Endothelial cell of umbilical vein (primary cell): ENCODE measurements around the gene ITGA3. TPM values are rescaled to one million over a fixed set of nuclear protein-coding genes. Genes with fewer than 3 reads are reported as not detected.

Source experiments
- BruUV-seq: library from RNA; stranded (reverse); fragments of 400-500 nt; replicated peaks from 2 replicates; lab custom pipeline; 2021; lab: Mats Ljungman, UMichigan
- CTCF ChIA-PET: fragments of 300-600, 350-600 bp; sonication (Branson Sonifier 250); formaldehyde crosslinking; loops from one replicate; lab custom pipeline; 2021; ENCODE audit warnings: antibody characterized with exemption, inconsistent platforms; lab: Charles Lee
- POLR2A ChIA-PET: fragments of 300-600, 350-600 bp; sonication (Branson Sonifier 250); formaldehyde crosslinking; loops from one replicate; lab custom pipeline; 2021; ENCODE audit warnings: antibody characterized with exemption, inconsistent platforms; lab: Charles Lee
- DNase-seq: peaks from one replicate; pipeline ENCODE4 v3.0.0-alpha.2; 2011; ENCODE audit warnings: low read depth, low spot score
- FAIRE-seq: peaks from 2 replicates; lab custom pipeline; 2011; peaks lifted over from hg19 to GRCh38; lab: Jason Lieb, UNC
- H2AFZ ChIP-seq: 2 replicates; pipeline ENCODE4 v1.6.0; 2012; ENCODE audit warnings: low read depth, low read length, control low read depth, inconsistent platforms
- H3K27ac ChIP-seq: 2 replicates; pipeline ENCODE4 v1.5.1; 2011; ENCODE audit warnings: low read depth, mild to moderate bottlenecking, control low read depth, low read length, moderate library complexity; ENCODE audit not compliant: insufficient read depth
- H3K27me3 ChIP-seq, 2 experiments: 2 replicates each; pipeline versions ENCODE4 v1.6.0 to v1.6.1; 2011; ENCODE audit warnings: low read length in 2 of 2, mixed read lengths in 1 of 2; ENCODE audit not compliant: control insufficient read depth in 2 of 2, insufficient read depth in 2 of 2
- H3K36me3 ChIP-seq, 2 experiments: 2 replicates in 1 of 2; 3 replicates in 1 of 2; pipeline ENCODE4 v1.5.1; 2011; ENCODE audit warnings: low read length in 2 of 2, mild to moderate bottlenecking in 1 of 2, moderate library complexity in 1 of 2; ENCODE audit not compliant: control insufficient read depth in 2 of 2, insufficient read depth in 2 of 2; ENCODE audit errors: extremely low read depth in 1 of 2
- H3K4me1 ChIP-seq: 3 replicates; pipeline ENCODE4 v1.5.1; 2011; ENCODE audit warnings: mild to moderate bottlenecking, low read length; ENCODE audit not compliant: control insufficient read depth, insufficient read depth; ENCODE audit errors: extremely low read depth
- H3K4me2 ChIP-seq: 2 replicates; pipeline ENCODE4 v1.6.1; 2011; ENCODE audit warnings: low read length, control low read depth, mixed read lengths; ENCODE audit not compliant: insufficient read depth
- H3K4me3 ChIP-seq, 3 experiments: fragments of 200-600 bp in 1 of 3; sonication (generic), shearing (Covaris generic) in 1 of 3; replicated peaks in 1 of 3; 2 replicates each; pipeline ENCODE4 v1.5.1; 2011 to 2016; ENCODE audit warnings: control low read depth in 3 of 3, low read length in 3 of 3, mild to moderate bottlenecking in 2 of 3, inconsistent platforms in 1 of 3, low read depth in 1 of 3, moderate library complexity in 1 of 3; ENCODE audit not compliant: insufficient read depth in 1 of 3
- H3K79me2 ChIP-seq: 2 replicates; pipeline ENCODE4 v1.6.0; 2012; ENCODE audit warnings: low read length, inconsistent platforms; ENCODE audit not compliant: control insufficient read depth, insufficient read depth
- H3K9ac ChIP-seq: replicated peaks from 2 replicates; pipeline ENCODE3; 2011; ENCODE audit warnings: low read length, control low read depth; ENCODE audit not compliant: insufficient read depth; ENCODE audit errors: extremely low read depth
- H3K9me1 ChIP-seq: replicated peaks from 3 replicates; pipeline ENCODE4 v1.6.0; 2011; ENCODE audit warnings: mild to moderate bottlenecking, low read length; ENCODE audit not compliant: control insufficient read depth, insufficient read depth; ENCODE audit errors: extremely low read depth
- H3K9me3 ChIP-seq: replicated peaks from 2 replicates; pipeline ENCODE4 v1.5.1; 2012; ENCODE audit warnings: low read length, inconsistent platforms; ENCODE audit not compliant: control insufficient read depth, insufficient read depth
- H4K20me1 ChIP-seq: replicated peaks from 2 replicates; pipeline ENCODE3; 2011; ENCODE audit warnings: mild to moderate bottlenecking, low read length; ENCODE audit not compliant: control insufficient read depth, insufficient read depth; ENCODE audit errors: extremely low read depth
- CTCF ChIP-seq, 2 donors: IDR thresholded peaks; 1 replicate in 1 of 2; 2 replicates in 1 of 2; pipeline ENCODE4 v1.5.1; 2011; ENCODE audit warnings: low read length in 2 of 2, mild to moderate bottlenecking in 2 of 2, moderate library complexity in 2 of 2, control low read depth in 1 of 2, inconsistent platforms in 1 of 2, low read depth in 1 of 2; ENCODE audit not compliant: insufficient read depth in 1 of 2; ENCODE audit errors: extremely low read depth in 1 of 2
- FOS ChIP-seq: IDR thresholded peaks from 2 replicates; pipeline ENCODE4 v1.6.1; 2011; ENCODE audit warnings: mild to moderate bottlenecking, low read length, moderate library complexity, borderline replicate concordance; ENCODE audit not compliant: insufficient read depth
- GATA2 ChIP-seq: IDR thresholded peaks from 2 replicates; pipeline ENCODE4 v1.7.0; 2011; ENCODE audit warnings: low read depth, mild to moderate bottlenecking, moderate library complexity, mixed read lengths, low read length; ENCODE audit not compliant: insufficient read length, insufficient read depth
- MYC ChIP-seq: IDR thresholded peaks from one replicate; pipeline ENCODE4 v1.6.1; 2011; ENCODE audit warnings: mild to moderate bottlenecking, low read depth, low read length
- POLR2A ChIP-seq: IDR thresholded peaks from 2 replicates; pipeline ENCODE4 v1.6.1; 2012; ENCODE audit warnings: low read depth, mild to moderate bottlenecking, control low read depth, low read length
- POLR2AphosphoS5 ChIP-seq: IDR thresholded peaks from 2 replicates; pipeline ENCODE4 v1.6.1; 2012; ENCODE audit warnings: low read depth, mild to moderate bottlenecking, control low read depth, low read length, moderate library complexity; ENCODE audit not compliant: insufficient read depth
- dilution Hi-C: fragments of 300-500 bp; cut with MboI; formaldehyde crosslinking; loops from one replicate; pipeline ENCODE4 v1.15.0; 2019; ENCODE audit warnings: low sequenced_read_pairs; ENCODE audit not compliant: extremely low pct_ligation_motif_present
- intact Hi-C: fragments of 100-400 bp; cut with micrococcal nuclease; formaldehyde crosslinking; loops from one replicate; pipeline ENCODE4 v1.10.0; 2022
- polyA plus RNA-seq, 4 experiments: library from polyadenylated mRNA; depleted of rRNA in 3 of 4; stranded (reverse) in 3 of 4; unstranded in 1 of 4; fragments of >200 nt; gene quantifications; 2 replicates each; pipeline versions ENCODE4 v1.2.1 to v1.2.3, GENCODE V29; 2011 to 2012; ENCODE audit warnings: missing spikeins in 1 of 4
- total RNA-seq: library from RNA; stranded (reverse); gene quantifications from 2 replicates; pipeline ENCODE4 v1.2.3, GENCODE V29; 2021

Gene ITGA3
- total and polyA plus RNA-seq, 2 donors (not counting 3 experiments of a cell fraction or from before 2014, with no cell fraction given), result 92.7 to 112 TPM

DNA sequence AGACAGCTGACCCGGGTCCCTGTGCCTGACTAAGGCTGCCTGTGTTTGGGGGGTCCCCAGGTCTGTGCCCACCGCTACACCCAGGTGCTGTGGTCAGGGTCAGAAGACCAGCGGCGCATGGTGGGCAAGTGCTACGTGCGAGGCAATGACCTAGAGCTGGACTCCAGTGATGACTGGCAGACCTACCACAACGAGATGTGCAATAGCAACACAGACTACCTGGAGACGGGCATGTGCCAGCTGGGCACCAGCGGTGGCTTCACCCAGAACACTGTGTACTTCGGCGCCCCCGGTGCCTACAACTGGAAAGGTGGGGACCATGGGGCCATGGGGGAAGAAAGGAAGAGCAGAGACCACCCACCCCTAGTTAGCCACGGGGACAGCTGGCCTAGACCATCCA lies 12.1 kb downstream of the ITGA3 start:
- Histone ChIP-seq H3K36me3 (peaks cover 11 to 16% of the 10 kb centered on the region in 2 experiments), H3K4me1 (peaks cover 17% of the 10 kb centered on the region), H3K4me3 (no peak overlapping the region), H3K4me2 (no peak overlapping the region), H3K27me3 (no peaks in the 10 kb centered on the region), H4K20me1 (no peaks in the 10 kb centered on the region), H3K27ac (no peak overlapping the region), H3K9me1 (no peaks in the 10 kb centered on the region), H2AFZ (no peak overlapping the region), H3K79me2 (peaks cover 7% of the 10 kb centered on the region), H3K9ac (no peak overlapping the region), H3K9me3 (no peaks in the 10 kb centered on the region)
- FAIRE-seq (no peak), DNase-seq (no peak)
- no TSS peak for BruUV-seq
- dilution Hi-C loops (no loop called here), intact Hi-C loops (no loop called here)
- POLR2A ChIA-PET, result no interaction called here
- CTCF ChIA-PET, result interaction anchor here (1.1 to 2.6 kb wide), 3 partner anchors 12 to 41 kb away, joined by 3 to 11 read pairs (median 4); no protein-coding TSS in a partner anchor
- TF ChIP-seq FOS (no peak), POLR2AphosphoS5 (no peak), POLR2A (no peak), GATA2 (no peak)

GRCh38 chr17:50070908-50071680 lies 15.2 kb downstream of the ITGA3 start:
- ChIA-PET POLR2A (no interaction called here), CTCF (interaction anchor here (0.8 to 1.1 kb wide), 4 partner anchors 9 to 23 kb away, joined by 3 to 6 read pairs (median 3); no protein-coding TSS in a partner anchor)
- Histone ChIP-seq H3K9me1 (no peaks in the 10 kb centered on the region), H3K79me2 (peaks cover 7% of the 10 kb centered on the region), H3K4me1 (no peaks in the 10 kb centered on the region), H3K4me3 (no peak overlapping the region), H3K9me3 (no peaks in the 10 kb centered on the region), H3K27ac (no peak overlapping the region), H3K9ac (no peak overlapping the region), H4K20me1 (no peaks in the 10 kb centered on the region), H3K4me2 (no peak overlapping the region), H3K36me3 (peaks cover 11 to 32% of the 10 kb centered on the region in 2 experiments), H3K27me3 (no peaks in the 10 kb centered on the region), H2AFZ (no peak overlapping the region)
- BruUV-seq, result no TSS peak
- no peak for DNase-seq
- dilution Hi-C loops, result no loop called here
- no peak for FAIRE-seq
- no peak for TF ChIP-seq MYC
- no peak for TF ChIP-seq CTCF (IDR thresholded peaks at IDR 0.05; ENCODE audit: extremely low read depth in 1 of 2, insufficient read depth in 1 of 2, low read depth in 1 of 2, low read length in 2 of 2)
- intact Hi-C loops, result no loop called here
